ENCODE results near the gene LAMA5.

DNA sequence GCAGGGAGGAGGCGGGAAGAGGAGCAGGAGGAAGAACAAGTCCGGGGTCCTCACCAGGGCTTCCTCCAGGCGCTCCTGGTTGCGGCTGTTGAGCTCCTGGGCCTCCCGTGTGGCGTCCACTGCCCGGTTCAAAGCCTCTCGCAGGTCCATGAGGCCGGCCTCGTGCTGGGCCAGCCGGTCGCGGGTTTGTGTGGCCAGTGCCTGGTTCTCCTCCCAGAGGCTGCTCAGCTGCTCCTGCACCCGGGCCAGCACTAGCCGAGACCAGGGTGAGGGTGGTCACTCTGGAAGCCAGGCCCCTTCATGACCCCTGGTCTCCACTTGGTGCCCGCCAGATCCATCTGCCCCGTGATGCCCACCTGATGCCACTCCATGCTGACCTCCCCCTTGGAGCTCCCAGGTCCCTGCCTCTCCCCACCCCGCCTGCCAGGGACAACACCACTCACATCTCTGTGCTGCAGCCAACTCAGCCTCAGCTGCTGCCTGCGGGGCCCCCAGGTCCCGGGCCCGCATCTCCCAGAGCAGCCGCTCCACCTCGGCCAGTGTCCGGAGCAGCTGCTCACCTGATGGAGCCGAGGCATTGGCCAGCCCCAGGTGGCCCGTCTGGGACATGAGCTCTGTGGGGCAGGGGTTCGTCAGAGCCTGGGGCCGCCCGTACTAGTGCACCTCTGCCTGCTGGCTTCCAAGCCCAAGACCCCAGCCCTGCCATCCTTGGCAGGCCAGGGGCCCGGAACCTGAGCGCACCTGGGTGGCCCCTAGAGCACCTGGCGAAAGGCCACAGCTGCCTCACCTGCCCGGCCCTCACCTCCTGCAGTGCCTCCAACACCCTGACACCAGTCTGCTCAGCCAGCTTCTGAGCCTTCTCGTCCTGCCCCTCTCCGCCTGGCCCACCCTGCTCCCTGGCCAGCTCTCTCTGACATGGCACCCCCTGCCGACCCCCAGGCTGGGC, 48.4 kb downstream of the LAMA5 start:
- TF ChIP-seq, protein P1, sequence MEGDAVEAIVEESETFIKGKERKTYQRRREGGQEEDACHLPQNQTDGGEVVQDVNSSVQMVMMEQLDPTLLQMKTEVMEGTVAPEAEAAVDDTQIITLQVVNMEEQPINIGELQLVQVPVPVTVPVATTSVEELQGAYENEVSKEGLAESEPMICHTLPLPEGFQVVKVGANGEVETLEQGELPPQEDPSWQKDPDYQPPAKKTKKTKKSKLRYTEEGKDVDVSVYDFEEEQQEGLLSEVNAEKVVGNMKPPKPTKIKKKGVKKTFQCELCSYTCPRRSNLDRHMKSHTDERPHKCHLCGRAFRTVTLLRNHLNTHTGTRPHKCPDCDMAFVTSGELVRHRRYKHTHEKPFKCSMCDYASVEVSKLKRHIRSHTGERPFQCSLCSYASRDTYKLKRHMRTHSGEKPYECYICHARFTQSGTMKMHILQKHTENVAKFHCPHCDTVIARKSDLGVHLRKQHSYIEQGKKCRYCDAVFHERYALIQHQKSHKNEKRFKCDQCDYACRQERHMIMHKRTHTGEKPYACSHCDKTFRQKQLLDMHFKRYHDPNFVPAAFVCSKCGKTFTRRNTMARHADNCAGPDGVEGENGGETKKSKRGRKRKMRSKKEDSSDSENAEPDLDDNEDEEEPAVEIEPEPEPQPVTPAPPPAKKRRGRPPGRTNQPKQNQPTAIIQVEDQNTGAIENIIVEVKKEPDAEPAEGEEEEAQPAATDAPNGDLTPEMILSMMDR (IDR thresholded peaks at IDR 0.05), result no peak
- TF ChIP-seq POLR2A (IDR thresholded peaks at IDR 0.05) (no peak), POLR2AphosphoS5 (IDR thresholded peaks at IDR 0.05; ENCODE audit: insufficient read depth in 1 of 2, low read depth in 1 of 2) (no peak)

Data from vagina (tissue), 2 donors.